HepG2 (cell line): Measurements from ENCODE around the gene STK32C. TPM values are rescaled to one million over a fixed set of nuclear protein-coding genes. Genes with fewer than 3 reads are reported as not detected.

Experiments
- ARNT2 ChIP-seq: sonication (generic); formaldehyde crosslinking; IDR thresholded peaks from 2 replicates; pipeline ENCODE4 v1.8.0; 2022; ENCODE audit warnings: mild to moderate bottlenecking, low read depth, missing genetic modification reagents, moderate library complexity
- CCAR2 ChIP-seq: fragments of 200-400 bp; formaldehyde crosslinking; optimal IDR thresholded peaks from 2 replicates; pipeline ENCODE3; 2018; ENCODE audit warnings: low read depth, mild to moderate bottlenecking, low read length, moderate library complexity
- HOXA3 ChIP-seq: sonication (generic); formaldehyde crosslinking; IDR thresholded peaks from 2 replicates; pipeline ENCODE4 v1.5.0; 2020; ENCODE audit warnings: missing genetic modification reagents
- KDM5A ChIP-seq: fragments of 200-600 bp; sonication (generic); IDR thresholded peaks from 2 replicates; pipeline ENCODE4 v1.7.0; 2018; ENCODE audit warnings: antibody characterized with exemption, mild to moderate bottlenecking, low read length, borderline replicate concordance
- KIAA2018 ChIP-seq: sonication (generic); formaldehyde crosslinking; IDR thresholded peaks from 2 replicates; pipeline ENCODE4 v1.5.0; 2020; ENCODE audit warnings: mild to moderate bottlenecking, missing genetic modification reagents, borderline replicate concordance
- PRMT3 ChIP-seq: sonication (generic); formaldehyde crosslinking; IDR thresholded peaks from 2 replicates; pipeline ENCODE4 v1.8.1; 2022; ENCODE audit warnings: low read depth, mild to moderate bottlenecking, moderate library complexity, missing genetic modification reagents, borderline replicate concordance
- TEF ChIP-seq: sonication (generic); formaldehyde crosslinking; IDR thresholded peaks from 2 replicates; pipeline ENCODE4 v1.5.0; 2020; ENCODE audit warnings: missing genetic modification reagents
- ZBTB7B ChIP-seq: sonication (generic); formaldehyde crosslinking; IDR thresholded peaks from 2 replicates; pipeline ENCODE4 v1.4.0; 2020; ENCODE audit warnings: missing genetic modification reagents
- ZNF143 ChIP-seq: sonication (generic); formaldehyde crosslinking; IDR thresholded peaks from 2 replicates; pipeline ENCODE4 v1.4.0; 2020; ENCODE audit warnings: missing genetic modification reagents
- ZSCAN25 ChIP-seq: sonication (generic); formaldehyde crosslinking; IDR thresholded peaks from 2 replicates; pipeline ENCODE4 v1.8.0; 2022; ENCODE audit warnings: mild to moderate bottlenecking, missing genetic modification reagents
- polyA plus RNA-seq, 8 experiments: library from polyadenylated mRNA; depleted of rRNA in 3 of 8; stranded (reverse) in 7 of 8; unstranded in 1 of 8; fragments of >200 nt; fragmentation: Illumina TruSeq in 4 of 8; extraction: Trizol in 4 of 8; gene quantifications; 2 replicates each; pipeline versions ENCODE4 v1.2.1 to v1.2.3, GENCODE V29; 2011 to 2016; ENCODE audit warnings: low read depth in 4 of 8, missing spikeins in 1 of 8, mixed read lengths in 1 of 8; ENCODE audit not compliant: insufficient read depth in 1 of 8
- total RNA-seq, 5 experiments: library from RNA; depleted of rRNA; stranded (reverse); fragments of >200 nt; fragmentation: Illumina TruSeq; extraction: Trizol; gene quantifications; 2 replicates each; pipeline ENCODE4 v1.2.3, GENCODE V29; 2016; ENCODE audit warnings: low read depth in 1 of 5
- TF ChIP-seq, protein P1 (sequence below): sonication (generic); formaldehyde crosslinking; conservative IDR thresholded peaks from 2 replicates; pipeline ENCODE4 v1.8.0; 2022; ENCODE audit warnings: missing genetic modification reagents
- TF ChIP-seq, protein P2 (sequence below): sonication (generic); formaldehyde crosslinking; IDR thresholded peaks from 2 replicates; pipeline ENCODE4 v1.4.0; 2020; ENCODE audit warnings: low read depth, mild to moderate bottlenecking, missing genetic modification reagents
- TF ChIP-seq, protein P3 (sequence below): sonication (generic); formaldehyde crosslinking; IDR thresholded peaks from 2 replicates; pipeline ENCODE4 v1.8.0; 2022; ENCODE audit warnings: mild to moderate bottlenecking, missing genetic modification reagents, moderate library complexity

Gene STK32C
- total and polyA plus RNA-seq, 2 of the 13 experiments (the other 11 are each of a cell fraction or from before 2014, with no cell fraction given): 10.9 to 19.4 TPM

DNA sequence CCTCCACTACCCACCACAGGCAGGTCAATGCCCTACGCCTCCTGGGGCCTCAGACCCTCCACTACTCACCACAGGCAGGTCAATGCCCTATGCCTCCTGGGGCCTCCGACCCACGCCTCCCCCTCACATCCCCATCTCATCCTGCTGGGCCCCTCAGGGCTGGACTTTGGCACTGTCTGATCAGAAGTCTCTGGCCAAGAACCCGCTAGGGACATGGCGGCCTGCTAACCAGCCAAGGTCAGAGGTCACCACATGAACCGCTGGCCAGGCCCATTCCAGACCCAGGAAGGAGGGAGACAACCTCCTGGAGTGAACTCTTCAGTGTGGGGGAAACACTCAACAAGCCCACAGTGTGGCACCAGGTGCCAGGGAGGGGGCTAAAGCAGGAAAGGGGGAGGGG, 55.8 kb downstream of the STK32C start (continued):
- TF ChIP-seq PRMT3 (CRISPR knock-in tag) (no peak), ZBTB7B (CRISPR knock-in tag) (peak; percentile 57; the same call in 1 of the 2 replicates), CCAR2 (no peak), KIAA2018 (CRISPR knock-in tag) (no peak), ZSCAN25 (CRISPR knock-in tag) (peak; percentile 97), TEF (CRISPR knock-in tag) (no peak), HOXA3 (CRISPR knock-in tag) (peak; percentile 71), ZNF143 (no peak), ARNT2 (CRISPR knock-in tag) (no peak), KDM5A (no peak)
- TF ChIP-seq, protein P1, sequence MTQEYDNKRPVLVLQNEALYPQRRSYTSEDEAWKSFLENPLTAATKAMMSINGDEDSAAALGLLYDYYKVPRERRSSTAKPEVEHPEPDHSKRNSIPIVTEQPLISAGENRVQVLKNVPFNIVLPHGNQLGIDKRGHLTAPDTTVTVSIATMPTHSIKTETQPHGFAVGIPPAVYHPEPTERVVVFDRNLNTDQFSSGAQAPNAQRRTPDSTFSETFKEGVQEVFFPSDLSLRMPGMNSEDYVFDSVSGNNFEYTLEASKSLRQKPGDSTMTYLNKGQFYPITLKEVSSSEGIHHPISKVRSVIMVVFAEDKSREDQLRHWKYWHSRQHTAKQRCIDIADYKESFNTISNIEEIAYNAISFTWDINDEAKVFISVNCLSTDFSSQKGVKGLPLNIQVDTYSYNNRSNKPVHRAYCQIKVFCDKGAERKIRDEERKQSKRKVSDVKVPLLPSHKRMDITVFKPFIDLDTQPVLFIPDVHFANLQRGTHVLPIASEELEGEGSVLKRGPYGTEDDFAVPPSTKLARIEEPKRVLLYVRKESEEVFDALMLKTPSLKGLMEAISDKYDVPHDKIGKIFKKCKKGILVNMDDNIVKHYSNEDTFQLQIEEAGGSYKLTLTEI: no peak
- TF ChIP-seq, protein P2, sequence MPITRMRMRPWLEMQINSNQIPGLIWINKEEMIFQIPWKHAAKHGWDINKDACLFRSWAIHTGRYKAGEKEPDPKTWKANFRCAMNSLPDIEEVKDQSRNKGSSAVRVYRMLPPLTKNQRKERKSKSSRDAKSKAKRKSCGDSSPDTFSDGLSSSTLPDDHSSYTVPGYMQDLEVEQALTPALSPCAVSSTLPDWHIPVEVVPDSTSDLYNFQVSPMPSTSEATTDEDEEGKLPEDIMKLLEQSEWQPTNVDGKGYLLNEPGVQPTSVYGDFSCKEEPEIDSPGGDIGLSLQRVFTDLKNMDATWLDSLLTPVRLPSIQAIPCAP (CRISPR knock-in tag): no peak
- TF ChIP-seq, protein P3, sequence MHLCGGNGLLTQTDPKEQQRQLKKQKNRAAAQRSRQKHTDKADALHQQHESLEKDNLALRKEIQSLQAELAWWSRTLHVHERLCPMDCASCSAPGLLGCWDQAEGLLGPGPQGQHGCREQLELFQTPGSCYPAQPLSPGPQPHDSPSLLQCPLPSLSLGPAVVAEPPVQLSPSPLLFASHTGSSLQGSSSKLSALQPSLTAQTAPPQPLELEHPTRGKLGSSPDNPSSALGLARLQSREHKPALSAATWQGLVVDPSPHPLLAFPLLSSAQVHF: no peak
